Suprapubic skin (tissue), 4 donors: ENCODE data around the gene TAPBP.

Source experiments
- CTCF ChIP-seq, 2 donors: fragments of 200-600 bp in 1 of 2; fragments of 450-650 bp in 1 of 2; sonication (generic) in 1 of 2; IDR thresholded peaks; one replicate each; pipeline ENCODE4 v1.5.1; 2016 to 2019; ENCODE audit warnings: antibody characterized with exemption in 2 of 2, mild to moderate bottlenecking in 1 of 2, moderate library complexity in 1 of 2
- EP300 ChIP-seq: sonication (generic); formaldehyde crosslinking; IDR thresholded peaks from one replicate; pipeline ENCODE4 v1.6.1; 2017; ENCODE audit warnings: antibody characterized with exemption
- POLR2A ChIP-seq, 2 donors: fragments of 450-650 bp; IDR thresholded peaks; one replicate each; pipeline ENCODE4 v1.6.1; 2017; ENCODE audit warnings: antibody characterized with exemption in 2 of 2, mild to moderate bottlenecking in 2 of 2, moderate library complexity in 2 of 2
- POLR2AphosphoS5 ChIP-seq, 3 donors: sonication (generic); formaldehyde crosslinking; IDR thresholded peaks; one replicate each; pipeline ENCODE4 v1.6.1; 2017; ENCODE audit warnings: antibody characterized with exemption in 3 of 3

DNA sequence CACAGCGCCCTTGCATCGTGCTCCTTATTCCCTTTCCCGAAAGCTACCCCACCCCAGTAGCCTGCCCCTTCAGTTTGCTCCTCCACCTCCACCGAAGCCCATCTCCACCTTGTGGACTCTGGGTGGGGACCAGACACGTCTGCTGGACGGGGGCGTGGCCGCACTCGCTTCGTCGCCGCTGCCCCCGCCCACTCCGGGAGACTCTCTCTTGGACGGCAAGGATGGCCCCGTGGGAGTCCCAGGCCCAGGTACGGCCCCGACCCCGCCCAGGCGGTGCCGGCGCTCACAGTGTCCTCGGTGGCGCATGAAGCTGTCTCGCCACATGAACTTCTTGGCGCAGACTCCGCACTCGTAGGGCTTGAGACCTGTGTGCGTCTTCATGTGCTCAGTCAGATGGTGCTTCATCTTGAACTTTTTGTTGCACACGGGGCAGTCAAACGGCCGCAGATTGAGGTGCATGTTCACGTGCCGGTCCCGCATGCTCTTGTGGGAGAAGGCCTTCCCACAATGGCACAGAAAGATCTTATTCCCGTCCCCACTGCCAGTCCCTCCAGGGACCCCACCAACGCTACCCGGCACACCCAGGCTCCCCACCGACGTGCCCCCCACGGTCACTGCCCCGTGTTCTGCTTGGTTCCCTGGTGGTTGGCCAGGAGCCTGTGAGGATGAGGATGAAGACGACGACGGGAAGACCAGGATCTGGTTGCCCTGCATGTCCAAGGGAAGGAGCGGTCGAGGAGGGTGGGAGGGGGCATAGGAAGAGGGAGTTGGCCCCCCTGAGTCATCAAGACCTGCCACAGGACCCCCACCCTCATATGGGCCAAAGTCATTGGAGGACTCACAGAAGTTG is 1.3 kb upstream of the TAPBP start:
- no peak for TF ChIP-seq POLR2AphosphoS5 (IDR thresholded peaks at IDR 0.05)
- TF ChIP-seq POLR2A (IDR thresholded peaks at IDR 0.05): no peak
- TF ChIP-seq CTCF (IDR thresholded peaks at IDR 0.05): no peak
- no peak for TF ChIP-seq EP300
